Astrocyte (in vitro differentiated cells and primary cell): ENCODE results near the gene PDLIM1.

Experiments used
- EZH2 ChIP-seq: IDR thresholded peaks from 2 replicates; pipeline ENCODE4 v1.6.1; 2012; ENCODE audit warnings: mild to moderate bottlenecking, low read length, inconsistent platforms; ENCODE audit not compliant: insufficient read depth
- TF ChIP-seq, protein P1 (sequence below): IDR thresholded peaks from 2 replicates; pipeline ENCODE4 v1.5.1; 2011; ENCODE audit warnings: low read depth, mild to moderate bottlenecking, inconsistent platforms, low read length, moderate library complexity; ENCODE audit not compliant: insufficient read depth

- TF ChIP-seq, protein P1, sequence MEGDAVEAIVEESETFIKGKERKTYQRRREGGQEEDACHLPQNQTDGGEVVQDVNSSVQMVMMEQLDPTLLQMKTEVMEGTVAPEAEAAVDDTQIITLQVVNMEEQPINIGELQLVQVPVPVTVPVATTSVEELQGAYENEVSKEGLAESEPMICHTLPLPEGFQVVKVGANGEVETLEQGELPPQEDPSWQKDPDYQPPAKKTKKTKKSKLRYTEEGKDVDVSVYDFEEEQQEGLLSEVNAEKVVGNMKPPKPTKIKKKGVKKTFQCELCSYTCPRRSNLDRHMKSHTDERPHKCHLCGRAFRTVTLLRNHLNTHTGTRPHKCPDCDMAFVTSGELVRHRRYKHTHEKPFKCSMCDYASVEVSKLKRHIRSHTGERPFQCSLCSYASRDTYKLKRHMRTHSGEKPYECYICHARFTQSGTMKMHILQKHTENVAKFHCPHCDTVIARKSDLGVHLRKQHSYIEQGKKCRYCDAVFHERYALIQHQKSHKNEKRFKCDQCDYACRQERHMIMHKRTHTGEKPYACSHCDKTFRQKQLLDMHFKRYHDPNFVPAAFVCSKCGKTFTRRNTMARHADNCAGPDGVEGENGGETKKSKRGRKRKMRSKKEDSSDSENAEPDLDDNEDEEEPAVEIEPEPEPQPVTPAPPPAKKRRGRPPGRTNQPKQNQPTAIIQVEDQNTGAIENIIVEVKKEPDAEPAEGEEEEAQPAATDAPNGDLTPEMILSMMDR: no peak
- no peak for TF ChIP-seq EZH2
Measured at GRCh38 chr10:95240811-95241210, 50.0 kb downstream of the PDLIM1 start.
